Uterus (tissue), 4 donors: ENCODE results near the gene SPSB3. TPM values are rescaled to one million over a fixed set of nuclear protein-coding genes. Genes with fewer than 3 reads are reported as not detected.

ENCODE experiments used
- DNase-seq, 2 donors: peaks; one replicate each; pipeline ENCODE4 v3.0.0-alpha.2; 2019 to 2020
- H3K27ac ChIP-seq, 2 donors: fragments of 200-600 bp; sonication (generic); 1 replicate in 1 of 2; 2 replicates in 1 of 2; pipeline ENCODE4 v1.5.1; 2016 to 2018
- H3K27me3 ChIP-seq, 2 donors: fragments of 200-600 bp; sonication (generic); one replicate each; pipeline ENCODE4 v1.5.1; 2018 to 2019; ENCODE audit warnings: control low read depth in 1 of 2
- H3K36me3 ChIP-seq, 2 donors: fragments of 200-600 bp; sonication (generic); one replicate each; pipeline ENCODE4 v1.5.1; 2019; ENCODE audit warnings: control low read depth in 1 of 2
- H3K4me1 ChIP-seq, 2 donors: fragments of 200-600 bp; sonication (generic); one replicate each; pipeline ENCODE4 v1.5.1; 2018 to 2019; ENCODE audit warnings: control low read depth in 1 of 2
- H3K4me3 ChIP-seq, 2 donors: fragments of 200-600 bp; sonication (generic); 1 replicate in 1 of 2; 2 replicates in 1 of 2; pipeline ENCODE4 v1.5.1; 2018 to 2019; ENCODE audit warnings: mild to moderate bottlenecking in 1 of 2
- H3K9me3 ChIP-seq, 2 donors: fragments of 200-600 bp; sonication (generic); one replicate each; pipeline ENCODE4 v1.5.1; 2019; ENCODE audit warnings: control low read depth in 1 of 2
- POLR2A ChIP-seq, 2 donors: fragments of 450-650 bp; IDR thresholded peaks; one replicate each; pipeline ENCODE4 v1.6.1; 2016; ENCODE audit warnings: antibody characterized with exemption in 2 of 2, mild to moderate bottlenecking in 1 of 2, moderate library complexity in 1 of 2
- intact Hi-C: fragments of 100-400 bp; cut with DNase I; formaldehyde crosslinking; loops from one replicate; pipeline ENCODE4 v1.15.1; 2023; ENCODE audit warnings: low total_unique reads
- total RNA-seq, 4 donors: library from RNA; depleted of rRNA in 3 of 4; stranded (reverse); fragments of >200 nt in 3 of 4; gene quantifications; one replicate each; pipeline versions ENCODE4 v1.1.0 to v1.2.4, GENCODE V29; 2014 to 2023
- TF ChIP-seq, protein P1 (sequence below), 4 experiments: fragments of 200-600 bp in 2 of 4; fragments of 450-650 bp in 2 of 4; sonication (generic) in 2 of 4; IDR thresholded peaks; one replicate each; pipeline ENCODE4 v1.5.1; 2016 to 2019; ENCODE audit warnings: antibody characterized with exemption in 4 of 4, mild to moderate bottlenecking in 2 of 4, moderate library complexity in 1 of 4
- donor health status: DM: yes; HTN: yes; CAD: no.

SPSB3 gene
- total RNA-seq, 4 donors from 2014 or later, result 24.8 to 67.4 (median 55.8) TPM

GRCh38 chr16:1788708-1789100 lies 6.3 kb upstream of the SPSB3 start:
- H3K4me3 ChIP-seq, result no peak overlapping the region
- H3K27me3 ChIP-seq, result no peaks in the 10 kb centered on the region
- H3K36me3 ChIP-seq, result no peaks in the 10 kb centered on the region
- no peaks in the 10 kb centered on the region for H3K4me1 ChIP-seq
- intact Hi-C loops, result no loop called here
- no peaks in the 10 kb centered on the region for H3K9me3 ChIP-seq
- H3K27ac ChIP-seq, result no peak overlapping the region
- DNase-seq, result peak in 1 of 2 donors; percentile 14
- no peak for TF ChIP-seq POLR2A (IDR thresholded peaks at IDR 0.05)
- TF ChIP-seq, protein P1, sequence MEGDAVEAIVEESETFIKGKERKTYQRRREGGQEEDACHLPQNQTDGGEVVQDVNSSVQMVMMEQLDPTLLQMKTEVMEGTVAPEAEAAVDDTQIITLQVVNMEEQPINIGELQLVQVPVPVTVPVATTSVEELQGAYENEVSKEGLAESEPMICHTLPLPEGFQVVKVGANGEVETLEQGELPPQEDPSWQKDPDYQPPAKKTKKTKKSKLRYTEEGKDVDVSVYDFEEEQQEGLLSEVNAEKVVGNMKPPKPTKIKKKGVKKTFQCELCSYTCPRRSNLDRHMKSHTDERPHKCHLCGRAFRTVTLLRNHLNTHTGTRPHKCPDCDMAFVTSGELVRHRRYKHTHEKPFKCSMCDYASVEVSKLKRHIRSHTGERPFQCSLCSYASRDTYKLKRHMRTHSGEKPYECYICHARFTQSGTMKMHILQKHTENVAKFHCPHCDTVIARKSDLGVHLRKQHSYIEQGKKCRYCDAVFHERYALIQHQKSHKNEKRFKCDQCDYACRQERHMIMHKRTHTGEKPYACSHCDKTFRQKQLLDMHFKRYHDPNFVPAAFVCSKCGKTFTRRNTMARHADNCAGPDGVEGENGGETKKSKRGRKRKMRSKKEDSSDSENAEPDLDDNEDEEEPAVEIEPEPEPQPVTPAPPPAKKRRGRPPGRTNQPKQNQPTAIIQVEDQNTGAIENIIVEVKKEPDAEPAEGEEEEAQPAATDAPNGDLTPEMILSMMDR (IDR thresholded peaks at IDR 0.05), result no peak

GRCh38 chr16:1788095-1788707 lies 5.8 kb upstream of the SPSB3 start:
- H3K9me3 ChIP-seq, result no peaks in the 10 kb centered on the region
- no peaks in the 10 kb centered on the region for H3K4me1 ChIP-seq
- peak in 1 of 2 donors; percentile 13 for DNase-seq
- intact Hi-C loops, result no loop called here
- TF ChIP-seq, protein P1 (IDR thresholded peaks at IDR 0.05), result no peak
- no peak for TF ChIP-seq POLR2A (IDR thresholded peaks at IDR 0.05)
- no peaks in the 10 kb centered on the region for H3K36me3 ChIP-seq
- H3K27ac ChIP-seq, result no peak overlapping the region
- H3K27me3 ChIP-seq, result no peaks in the 10 kb centered on the region
- H3K4me3 ChIP-seq, result no peak overlapping the region

DNA sequence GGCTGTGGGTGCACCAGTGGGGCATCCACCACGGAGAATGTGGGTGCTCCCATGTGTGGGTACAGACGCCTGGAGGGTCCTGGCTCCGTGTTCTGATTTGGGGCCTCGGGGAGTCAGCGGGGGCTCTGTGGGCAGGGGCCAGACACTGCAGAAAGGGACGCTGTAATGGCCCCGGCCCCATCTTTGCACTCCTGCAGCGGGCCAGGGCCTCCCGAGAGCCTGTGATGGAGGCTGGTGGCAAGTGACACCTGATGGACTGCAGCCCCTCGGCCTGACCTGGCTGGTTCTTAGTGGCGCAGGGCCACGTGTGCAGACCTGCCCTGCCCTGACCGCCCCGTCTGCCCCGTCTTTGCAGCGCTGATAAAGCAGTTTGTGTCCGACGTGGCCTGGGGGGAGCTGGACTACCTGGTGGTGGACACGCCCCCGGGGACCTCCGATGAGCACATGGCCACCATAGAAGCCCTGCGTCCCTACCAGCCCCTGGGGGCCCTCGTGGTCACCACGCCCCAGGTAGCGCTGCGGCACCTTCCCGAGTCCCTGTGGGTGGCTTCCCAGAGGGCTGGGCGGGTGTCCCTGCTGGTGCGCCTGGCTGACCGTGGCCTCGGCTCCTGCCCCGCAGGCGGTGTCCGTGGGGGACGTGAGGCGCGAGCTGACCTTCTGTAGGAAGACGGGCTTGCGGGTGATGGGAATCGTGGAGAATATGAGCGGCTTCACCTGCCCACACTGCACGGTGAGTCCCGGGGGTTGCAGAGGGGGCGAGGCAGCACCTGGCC lies 5.1 kb upstream of the SPSB3 start:
- DNase-seq, result peak in 1 of 2 donors; percentile 15
- TF ChIP-seq, protein P1 (IDR thresholded peaks at IDR 0.05), result no peak
- TF ChIP-seq POLR2A (IDR thresholded peaks at IDR 0.05), result no peak
- H3K36me3 ChIP-seq, result no peaks in the 10 kb centered on the region

GRCh38 chr16:1787056-1787321 lies 4.6 kb upstream of the SPSB3 start:
- TF ChIP-seq, protein P1 (IDR thresholded peaks at IDR 0.05), result no peak
- no peak for TF ChIP-seq POLR2A (IDR thresholded peaks at IDR 0.05)
- intact Hi-C loops, result no loop called here
- Histone ChIP-seq H3K27ac (no peak overlapping the region), H3K36me3 (no peaks in the 10 kb centered on the region), H3K4me3 (no peak overlapping the region), H3K4me1 (no peaks in the 10 kb centered on the region), H3K27me3 (no peaks in the 10 kb centered on the region), H3K9me3 (no peaks in the 10 kb centered on the region)
- no peak for DNase-seq

More for the DNA sequence above, 5.1 kb upstream of the SPSB3 start:
- H3K27ac ChIP-seq, result no peak overlapping the region
- no peak overlapping the region for H3K4me3 ChIP-seq
- no peaks in the 10 kb centered on the region for H3K4me1 ChIP-seq
- H3K27me3 ChIP-seq, result no peaks in the 10 kb centered on the region
- intact Hi-C loops, result no loop called here
- H3K9me3 ChIP-seq, result no peaks in the 10 kb centered on the region

- peaks cover 0 to 2% of the 10 kb centered on the region in 2 donors for H3K4me1 ChIP-seq
- no peaks in the 10 kb centered on the region for H3K9me3 ChIP-seq
- no peak overlapping the region for H3K4me3 ChIP-seq
- H3K36me3 ChIP-seq, result no peaks in the 10 kb centered on the region
- H3K27ac ChIP-seq, result no peak overlapping the region
- DNase-seq, result peak in 1 of 2 donors; percentile 16
- no peak for TF ChIP-seq POLR2A (IDR thresholded peaks at IDR 0.05)
- TF ChIP-seq, protein P1 (IDR thresholded peaks at IDR 0.05), result no peak
- intact Hi-C loops, result no loop called here
- no peaks in the 10 kb centered on the region for H3K27me3 ChIP-seq
Observed at GRCh38 chr16:1786242-1787055, 4.1 kb upstream of the SPSB3 start.
